Keratinocyte (primary cell): ENCODE data around the gene NSDHL. TPM values are rescaled to one million over a fixed set of nuclear protein-coding genes. Genes with fewer than 3 reads are reported as not detected.
"Not testable (repeated sequence)": the region's sequence is repeated elsewhere in the genome, so short reads cannot be mapped to it uniquely, and the experiment has no call there.

ENCODE experiments used
- DNase-seq: peaks from one replicate; pipeline ENCODE4 v3.0.0-alpha.2; 2011; ENCODE audit warnings: low read depth, missing footprints, low spot score
- FAIRE-seq: peaks from 2 replicates; lab custom pipeline; 2011; peaks lifted over from hg19 to GRCh38; lab: Jason Lieb, UNC
- H2AFZ ChIP-seq: 2 replicates; pipeline ENCODE4 v1.6.0; 2012; ENCODE audit warnings: low read length, control low read depth, inconsistent platforms; ENCODE audit not compliant: control insufficient read depth
- H3K27ac ChIP-seq: 2 replicates; pipeline ENCODE4 v1.5.1; 2011; ENCODE audit warnings: low read length; ENCODE audit not compliant: control insufficient read depth, insufficient read depth
- H3K27me3 ChIP-seq: 3 replicates; pipeline ENCODE4 v1.6.0; 2011; ENCODE audit warnings: low read length; ENCODE audit not compliant: control insufficient read depth, insufficient read depth; ENCODE audit errors: extremely low read depth
- H3K36me3 ChIP-seq, 2 experiments: 2 replicates in 1 of 2; 3 replicates in 1 of 2; pipeline ENCODE4 v1.5.1; 2011; ENCODE audit warnings: low read length in 2 of 2, mild to moderate bottlenecking in 1 of 2; ENCODE audit not compliant: control insufficient read depth in 2 of 2, insufficient read depth in 2 of 2; ENCODE audit errors: extremely low read depth in 1 of 2
- H3K4me1 ChIP-seq: 3 replicates; pipeline ENCODE4 v1.5.1; 2011; ENCODE audit warnings: low read length; ENCODE audit not compliant: control insufficient read depth, insufficient read depth; ENCODE audit errors: extremely low read depth
- H3K4me2 ChIP-seq: 3 replicates; pipeline ENCODE4 v1.6.0; 2011; ENCODE audit warnings: low read depth, low read length; ENCODE audit not compliant: control insufficient read depth, insufficient read depth; ENCODE audit errors: extremely low read depth
- H3K4me3 ChIP-seq, 3 experiments: fragments of 200-600 bp in 1 of 3; sonication (generic) in 1 of 3; 2 replicates in 2 of 3; 3 replicates in 1 of 3; pipeline ENCODE4 v1.5.1; 2011 to 2016; ENCODE audit warnings: low read length in 3 of 3, mild to moderate bottlenecking in 3 of 3, control low read depth in 2 of 3, inconsistent platforms in 1 of 3, low read depth in 1 of 3, mixed read lengths in 1 of 3, mixed run types in 1 of 3, moderate library complexity in 1 of 3; ENCODE audit not compliant: control insufficient read depth in 2 of 3, insufficient read depth in 2 of 3; ENCODE audit errors: extremely low read depth in 1 of 3
- H3K79me2 ChIP-seq: 2 replicates; pipeline ENCODE4 v1.6.0; 2012; ENCODE audit warnings: low read length; ENCODE audit not compliant: control insufficient read depth, insufficient read depth
- H3K9ac ChIP-seq: 3 replicates; pipeline ENCODE4 v1.6.0; 2011; ENCODE audit warnings: low read length; ENCODE audit not compliant: control insufficient read depth, insufficient read depth; ENCODE audit errors: extremely low read depth
- H3K9me1 ChIP-seq: 3 replicates; pipeline ENCODE4 v1.6.0; 2011; ENCODE audit warnings: low read length; ENCODE audit not compliant: control insufficient read depth, insufficient read depth; ENCODE audit errors: extremely low read depth
- H3K9me3 ChIP-seq: 2 replicates; pipeline ENCODE4 v1.5.1; 2012; ENCODE audit warnings: low read depth, low read length; ENCODE audit not compliant: control insufficient read depth
- H4K20me1 ChIP-seq: 3 replicates; pipeline ENCODE4 v1.6.0; 2011; ENCODE audit warnings: low read length; ENCODE audit not compliant: control insufficient read depth, insufficient read depth; ENCODE audit errors: extremely low read depth
- EZH2 ChIP-seq: IDR thresholded peaks from one replicate; pipeline ENCODE4 v1.6.1; 2012; ENCODE audit warnings: inconsistent platforms, mild to moderate bottlenecking, low read length, moderate library complexity
- dilution Hi-C: fragments of 300-500 bp; cut with MboI; formaldehyde crosslinking; loops from one replicate; pipeline ENCODE4 v1.7.0; 2020; ENCODE audit warnings: low sequenced_read_pairs; ENCODE audit not compliant: extremely low pct_ligation_motif_present
- polyA plus RNA-seq, 5 experiments: library from polyadenylated mRNA; depleted of rRNA in 3 of 5; stranded (reverse) in 3 of 5; stranded (forward) in 1 of 5; unstranded in 1 of 5; fragments of >200 nt; gene quantifications; 1 replicate in 1 of 5; 2 replicates in 3 of 5; 3 replicates in 1 of 5; pipeline versions ENCODE4 v1.2.1 to v1.2.3, GENCODE V29; 2011 to 2012; ENCODE audit warnings: missing spikeins in 2 of 5, low read depth in 1 of 5, low replicate concordance in 1 of 5
- TF ChIP-seq, protein P1 (sequence below), 3 experiments: IDR thresholded peaks in 1 of 3; conservative IDR thresholded peaks in 1 of 3; optimal IDR thresholded peaks in 1 of 3; 2 replicates in 2 of 3; 3 replicates in 1 of 3; pipeline versions ENCODE3 to v1.5.1; 2011; ENCODE audit warnings: low read length in 3 of 3, mild to moderate bottlenecking in 3 of 3, moderate library complexity in 2 of 3, control low read depth in 1 of 3, inconsistent platforms in 1 of 3; ENCODE audit not compliant: insufficient read depth in 2 of 3; ENCODE audit errors: extremely low read depth in 1 of 3

The NSDHL gene
- polyA plus RNA-seq, 1 donor (not counting 4 experiments of a cell fraction or from before 2014, with no cell fraction given), result 79.0 TPM

- TF ChIP-seq, protein P1, sequence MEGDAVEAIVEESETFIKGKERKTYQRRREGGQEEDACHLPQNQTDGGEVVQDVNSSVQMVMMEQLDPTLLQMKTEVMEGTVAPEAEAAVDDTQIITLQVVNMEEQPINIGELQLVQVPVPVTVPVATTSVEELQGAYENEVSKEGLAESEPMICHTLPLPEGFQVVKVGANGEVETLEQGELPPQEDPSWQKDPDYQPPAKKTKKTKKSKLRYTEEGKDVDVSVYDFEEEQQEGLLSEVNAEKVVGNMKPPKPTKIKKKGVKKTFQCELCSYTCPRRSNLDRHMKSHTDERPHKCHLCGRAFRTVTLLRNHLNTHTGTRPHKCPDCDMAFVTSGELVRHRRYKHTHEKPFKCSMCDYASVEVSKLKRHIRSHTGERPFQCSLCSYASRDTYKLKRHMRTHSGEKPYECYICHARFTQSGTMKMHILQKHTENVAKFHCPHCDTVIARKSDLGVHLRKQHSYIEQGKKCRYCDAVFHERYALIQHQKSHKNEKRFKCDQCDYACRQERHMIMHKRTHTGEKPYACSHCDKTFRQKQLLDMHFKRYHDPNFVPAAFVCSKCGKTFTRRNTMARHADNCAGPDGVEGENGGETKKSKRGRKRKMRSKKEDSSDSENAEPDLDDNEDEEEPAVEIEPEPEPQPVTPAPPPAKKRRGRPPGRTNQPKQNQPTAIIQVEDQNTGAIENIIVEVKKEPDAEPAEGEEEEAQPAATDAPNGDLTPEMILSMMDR (optimal IDR thresholded peaks at IDR 0.05 in 1 of 3, IDR thresholded peaks at IDR 0.05 in 1 of 3, conservative IDR thresholded peaks at IDR 0.05 in 1 of 3; ENCODE audit: extremely low read depth in 1 of 3, insufficient read depth in 2 of 3, low read length in 3 of 3), result no peak
- no peak for TF ChIP-seq EZH2
- dilution Hi-C loops, result no loop called here
- FAIRE-seq, result no peak
Observed at GRCh38 chrX:152908486-152908885, 77.6 kb downstream of the NSDHL start.

DNA sequence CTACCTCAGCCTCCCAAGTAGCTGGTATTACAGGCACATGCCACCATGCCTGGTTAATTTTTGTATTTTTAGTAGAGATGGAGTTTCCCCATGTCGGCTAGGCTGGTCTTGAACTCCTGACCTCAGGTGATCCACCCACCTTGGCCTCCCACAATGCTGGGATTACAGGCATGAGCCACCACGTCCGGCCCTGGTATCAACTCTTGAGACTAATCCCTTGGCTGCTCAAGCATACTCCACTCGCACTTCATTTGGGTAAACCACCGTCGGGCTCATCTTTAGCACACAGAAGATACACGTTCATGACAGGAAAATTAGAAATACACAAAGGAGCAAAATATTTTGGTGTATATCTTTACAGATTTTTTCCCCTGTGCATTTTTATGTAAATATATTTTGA is 79.2 kb downstream of the NSDHL start:
- H3K4me2 ChIP-seq, FAIRE-seq, H3K9me1 ChIP-seq, H3K4me1 ChIP-seq, H2AFZ ChIP-seq, H3K9me3 ChIP-seq, DNase-seq, H3K27ac ChIP-seq, H4K20me1 ChIP-seq, dilution Hi-C loops, H3K36me3 ChIP-seq, H3K79me2 ChIP-seq, H3K27me3 ChIP-seq, H3K9ac ChIP-seq, H3K4me3 ChIP-seq: not testable (repeated sequence)

More at GRCh38 chrX:152908486-152908885, 77.6 kb downstream of the NSDHL start:
- Histone ChIP-seq H3K9me3 (peaks cover 2% of the 10 kb centered on the region), H3K4me2 (no peak overlapping the region), H3K27me3 (no peaks in the 10 kb centered on the region), H3K4me1 (peaks cover 2% of the 10 kb centered on the region), H3K27ac (no peak overlapping the region), H4K20me1 (no peaks in the 10 kb centered on the region), H3K9ac (no peak overlapping the region), H3K4me3 (no peak overlapping the region), H3K79me2 (no peaks in the 10 kb centered on the region), H3K36me3 (no peaks in the 10 kb centered on the region), H2AFZ (no peak overlapping the region), H3K9me1 (no peaks in the 10 kb centered on the region)
- no peak for DNase-seq

DNA sequence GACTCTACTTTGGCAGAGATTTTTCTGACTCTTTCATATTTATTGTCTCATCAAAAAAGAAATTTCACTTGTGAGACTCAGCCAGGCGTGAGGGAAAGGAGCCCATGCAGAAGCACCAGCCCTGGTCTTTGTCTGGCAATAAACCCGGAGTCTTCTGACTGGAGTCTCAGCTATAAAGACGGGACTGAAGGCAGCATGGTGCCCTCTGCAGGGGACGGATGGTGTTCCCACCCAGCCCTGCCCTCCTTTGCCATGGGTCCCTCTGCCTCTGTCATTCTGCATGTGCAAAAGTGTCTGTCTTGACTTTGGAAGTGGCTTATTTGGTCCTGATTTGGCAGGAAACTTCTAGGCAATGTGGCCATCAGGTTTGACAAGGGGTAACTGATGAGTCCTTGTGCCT is 81.2 kb downstream of the NSDHL start:
- FAIRE-seq, result no peak

More for the DNA sequence above, 81.2 kb downstream of the NSDHL start:
- Histone ChIP-seq H2AFZ (no peak overlapping the region), H3K4me2 (no peak overlapping the region), H3K4me1 (no peaks in the 10 kb centered on the region), H3K27me3 (no peaks in the 10 kb centered on the region), H3K9ac (no peak overlapping the region), H3K4me3 (no peak overlapping the region), H3K9me3 (peaks cover 2% of the 10 kb centered on the region), H4K20me1 (no peaks in the 10 kb centered on the region), H3K9me1 (no peaks in the 10 kb centered on the region), H3K79me2 (no peaks in the 10 kb centered on the region), H3K36me3 (no peaks in the 10 kb centered on the region), H3K27ac (no peak overlapping the region)
- TF ChIP-seq EZH2, result no peak
- TF ChIP-seq, protein P1 (optimal IDR thresholded peaks at IDR 0.05 in 1 of 3, IDR thresholded peaks at IDR 0.05 in 1 of 3, conservative IDR thresholded peaks at IDR 0.05 in 1 of 3; ENCODE audit: extremely low read depth in 1 of 3, insufficient read depth in 2 of 3, low read length in 3 of 3), result no peak
- DNase-seq, result no peak
- dilution Hi-C loops, result no loop called here
